B cell (primary cell): ENCODE measurements around the gene ONECUT3. TPM values are rescaled to one million over a fixed set of nuclear protein-coding genes. Genes with fewer than 3 reads are reported as not detected.

Experiments used
- ATAC-seq: fragments of 200-7000 bp; cut with Tn5 transposase; one replicate; pipeline ENCODE4 v1.10.0; 2021; ENCODE audit warnings: low read depth, mild to moderate bottlenecking, moderate number of reproducible peaks, moderate library complexity
- CTCF ChIA-PET: fragments of 350-600 bp; sonication (Branson Sonifier 250); formaldehyde crosslinking; loops from one replicate; lab custom pipeline; 2021; ENCODE audit warnings: antibody characterized with exemption, inconsistent platforms; lab: Charles Lee
- POLR2A ChIA-PET: fragments of 350-600 bp; sonication (Branson Sonifier 250); formaldehyde crosslinking; loops from one replicate; lab custom pipeline; 2021; ENCODE audit warnings: antibody characterized with exemption; lab: Charles Lee
- DNase-seq: peaks from one replicate; pipeline ENCODE4 v3.0.0; 2013
- H2AFZ ChIP-seq: 2 replicates; pipeline ENCODE4 v1.6.1; 2012; ENCODE audit warnings: mild to moderate bottlenecking, low read depth, low read length; ENCODE audit not compliant: insufficient read depth, poor library complexity, severe bottlenecking
- H3K27ac ChIP-seq, 2 donors: 1 replicate in 1 of 2; 2 replicates in 1 of 2; pipeline ENCODE4 v1.5.1; 2012 to 2013; ENCODE audit warnings: low read length in 2 of 2, mild to moderate bottlenecking in 2 of 2, moderate library complexity in 1 of 2
- H3K27me3 ChIP-seq, 4 experiments: fragments of 200-600 bp in 1 of 4; sonication (generic) in 1 of 4; replicated peaks in 1 of 4; 1 replicate in 2 of 4; 2 replicates in 2 of 4; pipeline versions ENCODE4 v1.6.1 to v1.7.0; 2013 to 2016; ENCODE audit warnings: low read length in 3 of 4, mild to moderate bottlenecking in 2 of 4, mixed read lengths in 1 of 4, moderate library complexity in 1 of 4; ENCODE audit not compliant: insufficient read depth in 4 of 4, control insufficient read depth in 3 of 4; ENCODE audit errors: control extremely low read depth in 1 of 4
- H3K36me3 ChIP-seq, 2 experiments: replicated peaks in 1 of 2; 1 replicate in 1 of 2; 2 replicates in 1 of 2; pipeline versions ENCODE4 v1.6.1 to v1.7.1; 2013; ENCODE audit warnings: low read length in 1 of 2; ENCODE audit not compliant: insufficient read depth in 2 of 2, control insufficient read depth in 1 of 2; ENCODE audit errors: control extremely low read depth in 1 of 2, extremely low read depth in 1 of 2
- H3K4me1 ChIP-seq, 2 donors: fragments of 200-600 bp in 1 of 2; sonication (generic) in 1 of 2; 1 replicate in 1 of 2; 2 replicates in 1 of 2; pipeline versions ENCODE4 v1.5.1 to v1.6.1; 2013 to 2017; ENCODE audit warnings: low read length in 2 of 2; ENCODE audit not compliant: control insufficient read depth in 2 of 2, insufficient read depth in 2 of 2
- H3K4me2 ChIP-seq: replicated peaks from 2 replicates; pipeline ENCODE3; 2012; ENCODE audit warnings: mild to moderate bottlenecking, low read depth, low read length; ENCODE audit not compliant: poor library complexity, severe bottlenecking
- H3K4me3 ChIP-seq, 5 experiments: fragments of 200-600 bp in 1 of 5; sonication (generic) in 1 of 5; 1 replicate in 3 of 5; 2 replicates in 2 of 5; pipeline versions ENCODE4 v1.5.1 to v1.7.0; 2011 to 2016; ENCODE audit warnings: low read length in 4 of 5, mild to moderate bottlenecking in 4 of 5, low read depth in 2 of 5, control low read depth in 1 of 5, moderate library complexity in 1 of 5; ENCODE audit not compliant: insufficient read depth in 1 of 5; ENCODE audit errors: control extremely low read depth in 1 of 5, extremely low read depth in 1 of 5
- H3K79me2 ChIP-seq: fragments of 200-600 bp; sonication (generic); one replicate; pipeline ENCODE4 v1.6.0; 2016; ENCODE audit warnings: low read length; ENCODE audit not compliant: control insufficient read depth, insufficient read depth
- H3K9ac ChIP-seq: fragments of 200-600 bp; sonication (generic); 2 replicates; pipeline ENCODE4 v1.6.1; 2017; ENCODE audit warnings: mild to moderate bottlenecking, low read length, moderate library complexity
- H3K9me3 ChIP-seq, 3 donors: one replicate each; pipeline versions ENCODE4 v1.6.1 to v1.7.1; 2013; ENCODE audit warnings: low read length in 2 of 3; ENCODE audit not compliant: control insufficient read depth in 2 of 3, insufficient read depth in 1 of 3; ENCODE audit errors: control extremely low read depth in 1 of 3
- H4K20me1 ChIP-seq: 2 replicates; pipeline ENCODE4 v1.6.0; 2012; ENCODE audit warnings: mild to moderate bottlenecking, low read length; ENCODE audit not compliant: insufficient read depth, control insufficient read depth, poor library complexity, severe bottlenecking
- H3K27ac Mint-ChIP-seq: one replicate; pipeline ENCODE4 v1.8.0; 2021; ENCODE audit warnings: mixed read lengths
- H3K27me3 Mint-ChIP-seq: one replicate; pipeline ENCODE4 v1.8.0; 2021; ENCODE audit warnings: mixed read lengths
- H3K4me1 Mint-ChIP-seq: one replicate; pipeline ENCODE4 v1.8.0; 2021; ENCODE audit warnings: mixed read lengths
- H3K4me3 Mint-ChIP-seq: one replicate; pipeline ENCODE4 v1.8.0; 2021; ENCODE audit warnings: mixed read lengths
- H3K9me3 Mint-ChIP-seq: one replicate; pipeline ENCODE4 v1.8.0; 2022; ENCODE audit warnings: mixed read lengths; ENCODE audit not compliant: insufficient read depth
- CTCF ChIP-seq: fragments of 200-600 bp; IDR thresholded peaks from one replicate; pipeline ENCODE4 v1.8.0; 2022; ENCODE audit warnings: antibody characterized with exemption, mild to moderate bottlenecking
- EZH2 ChIP-seq: IDR thresholded peaks from 2 replicates; pipeline ENCODE4 v1.6.1; 2012; ENCODE audit warnings: borderline replicate concordance, low read depth, mild to moderate bottlenecking, moderate library complexity, low read length; ENCODE audit not compliant: insufficient read depth, poor library complexity, severe bottlenecking
- WGBS: methylation state at CpG from one replicate; pipeline ENCODE4 v1.1.5; 2013; ENCODE audit warnings: missing lambda C conversion rate; ENCODE audit not compliant: insufficient coverage; 5-methylcytosine and 5-hydroxymethylcytosine counted together
- intact Hi-C: fragments of 100-400 bp; cut with micrococcal nuclease; formaldehyde crosslinking; loops from one replicate; pipeline ENCODE4 v1.10.0; 2022
- polyA plus RNA-seq: library from polyadenylated mRNA; depleted of rRNA; stranded (reverse); fragments of >200 nt; gene quantifications from 2 replicates; pipeline ENCODE4 v1.2.3, GENCODE V29; 2012
- total RNA-seq, 2 donors: library from RNA; stranded (reverse); fragments of 120-200 nt in 1 of 2; gene quantifications; 1 replicate in 1 of 2; 2 replicates in 1 of 2; pipeline versions ENCODE4 v1.2.3 to v1.2.4, GENCODE V29; 2013 to 2022

The ONECUT3 gene
- total and polyA plus RNA-seq, 2 donors (not counting 1 experiment from before 2014, with no cell fraction given) = not detected

- peak overlapping the region; percentile 69 for H3K4me3 Mint-ChIP-seq
- H3K9me3 Mint-ChIP-seq = no peaks in the 10 kb centered on the region
- 0% methylated on average over 4 of the region's 22 CpGs for WGBS
- H3K27ac Mint-ChIP-seq = peak overlapping the region; percentile 53
- Histone ChIP-seq H4K20me1 (peaks cover 12% of the 10 kb centered on the region), H3K4me3 (peak overlapping the region in 2 of 5 experiments; percentile 46 to 62), H3K9ac (peak overlapping the region; percentile 51), H3K4me1 (peaks cover 52 to 65% of the 10 kb centered on the region in 2 donors), H3K36me3 (no peaks in the 10 kb centered on the region), H2AFZ (peak overlapping the region; percentile 38), H3K9me3 (peaks cover 0 to 82% (median 6%) of the 10 kb centered on the region in 3 donors), H3K27ac (no peak overlapping the region), H3K27me3 (peaks cover 0 to 89% (median 51%) of the 10 kb centered on the region in 4 experiments), H3K79me2 (no peaks in the 10 kb centered on the region), H3K4me2 (peak overlapping the region; percentile 91)
- DNase-seq = no peak
- CTCF ChIA-PET = interaction anchor here (1.6 kb wide), 1 partner anchor 75 kb away, joined by 5 read pairs; no protein-coding TSS in a partner anchor
- ATAC-seq = no peak
- H3K27me3 Mint-ChIP-seq = peaks cover 39% of the 10 kb centered on the region
- intact Hi-C loops = no loop called here
- no peak for TF ChIP-seq CTCF
- no peak for TF ChIP-seq EZH2
- H3K4me1 Mint-ChIP-seq = peaks cover 26% of the 10 kb centered on the region
- POLR2A ChIA-PET = interaction anchor here (0.9 kb wide), 1 partner anchor 75 kb away, joined by 5 read pairs; no protein-coding TSS in a partner anchor
Measured at GRCh38 chr19:1747285-1748114, 5.8 kb upstream of the ONECUT3 start.
